Measurements from ENCODE around the gene MROH2A. TPM values are rescaled to one million over a fixed set of nuclear protein-coding genes. Genes with fewer than 3 reads are reported as not detected.
A peak's percentile ranks its signal among the peaks of the same experiment; 100 is the strongest.

Gene MROH2A
- total RNA-seq, 1 experiment from 2014 or later = not detected

GRCh38 chr2:233857511-233858141, 79.5 kb downstream of the MROH2A start:
- ATAC-seq = peak; percentile 14; the same call in 1 of the 2 replicates
- no peak overlapping the region for H3K4me3 Mint-ChIP-seq
- DNase-seq (ENCODE audit: low spot score) = peak; percentile 74
- peaks cover 12% of the 10 kb centered on the region for H3K9me3 Mint-ChIP-seq
- H3K27me3 Mint-ChIP-seq (ENCODE audit: low read depth) = no peaks in the 10 kb centered on the region
- ChIA-PET POLR2A (no interaction called here), CTCF (interaction anchor here (0.6 to 2.0 kb wide), 15 partner anchors 8 to 1056 kb away, joined by 3 to 13 read pairs (median 4); partner anchors contain the start of genes MSL3B and TRPM8)
- no peak overlapping the region for H3K27ac Mint-ChIP-seq
- H3K36me3 Mint-ChIP-seq = peaks cover 20% of the 10 kb centered on the region
- H3K4me1 Mint-ChIP-seq = peaks cover 36% of the 10 kb centered on the region
- TF ChIP-seq ZNF281 (CRISPR knock-in tag; IDR thresholded peaks at IDR 0.05) (no peak), ZNF317 (CRISPR knock-in tag; IDR thresholded peaks at IDR 0.05; ENCODE audit: borderline replicate concordance, low read depth) (no peak), JUN (CRISPR knock-in tag; IDR thresholded peaks at IDR 0.05) (no peak), TCF7 (CRISPR knock-in tag; IDR thresholded peaks at IDR 0.05; ENCODE audit: low read depth) (no peak), ZNF416 (CRISPR knock-in tag; IDR thresholded peaks at IDR 0.05) (no peak)
- TF ChIP-seq, protein P1, sequence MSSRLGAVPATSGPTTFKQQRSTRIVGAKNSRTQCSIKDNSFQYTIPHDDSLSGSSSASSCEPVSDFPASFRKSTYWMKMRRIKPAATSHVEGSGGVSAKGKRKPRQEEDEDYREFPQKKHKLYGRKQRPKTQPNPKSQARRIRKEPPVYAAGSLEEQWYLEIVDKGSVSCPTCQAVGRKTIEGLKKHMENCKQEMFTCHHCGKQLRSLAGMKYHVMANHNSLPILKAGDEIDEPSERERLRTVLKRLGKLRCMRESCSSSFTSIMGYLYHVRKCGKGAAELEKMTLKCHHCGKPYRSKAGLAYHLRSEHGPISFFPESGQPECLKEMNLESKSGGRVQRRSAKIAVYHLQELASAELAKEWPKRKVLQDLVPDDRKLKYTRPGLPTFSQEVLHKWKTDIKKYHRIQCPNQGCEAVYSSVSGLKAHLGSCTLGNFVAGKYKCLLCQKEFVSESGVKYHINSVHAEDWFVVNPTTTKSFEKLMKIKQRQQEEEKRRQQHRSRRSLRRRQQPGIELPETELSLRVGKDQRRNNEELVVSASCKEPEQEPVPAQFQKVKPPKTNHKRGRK (CRISPR knock-in tag; IDR thresholded peaks at IDR 0.05; ENCODE audit: borderline replicate concordance) = no peak
- TF ChIP-seq, protein P2, sequence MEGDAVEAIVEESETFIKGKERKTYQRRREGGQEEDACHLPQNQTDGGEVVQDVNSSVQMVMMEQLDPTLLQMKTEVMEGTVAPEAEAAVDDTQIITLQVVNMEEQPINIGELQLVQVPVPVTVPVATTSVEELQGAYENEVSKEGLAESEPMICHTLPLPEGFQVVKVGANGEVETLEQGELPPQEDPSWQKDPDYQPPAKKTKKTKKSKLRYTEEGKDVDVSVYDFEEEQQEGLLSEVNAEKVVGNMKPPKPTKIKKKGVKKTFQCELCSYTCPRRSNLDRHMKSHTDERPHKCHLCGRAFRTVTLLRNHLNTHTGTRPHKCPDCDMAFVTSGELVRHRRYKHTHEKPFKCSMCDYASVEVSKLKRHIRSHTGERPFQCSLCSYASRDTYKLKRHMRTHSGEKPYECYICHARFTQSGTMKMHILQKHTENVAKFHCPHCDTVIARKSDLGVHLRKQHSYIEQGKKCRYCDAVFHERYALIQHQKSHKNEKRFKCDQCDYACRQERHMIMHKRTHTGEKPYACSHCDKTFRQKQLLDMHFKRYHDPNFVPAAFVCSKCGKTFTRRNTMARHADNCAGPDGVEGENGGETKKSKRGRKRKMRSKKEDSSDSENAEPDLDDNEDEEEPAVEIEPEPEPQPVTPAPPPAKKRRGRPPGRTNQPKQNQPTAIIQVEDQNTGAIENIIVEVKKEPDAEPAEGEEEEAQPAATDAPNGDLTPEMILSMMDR (IDR thresholded peaks at IDR 0.05) = peak; percentile 77

- peaks cover 19% of the 10 kb centered on the region for H3K36me3 Mint-ChIP-seq
- DNase-seq (ENCODE audit: low spot score) = no peak
- peaks cover 32% of the 10 kb centered on the region for H3K4me1 Mint-ChIP-seq
- H3K27me3 Mint-ChIP-seq (ENCODE audit: low read depth) = no peaks in the 10 kb centered on the region
- H3K27ac Mint-ChIP-seq = no peak overlapping the region
- peaks cover 15% of the 10 kb centered on the region for H3K9me3 Mint-ChIP-seq
- ChIA-PET POLR2A (no interaction called here), CTCF (interaction anchor here (0.8 to 2.0 kb wide), 9 partner anchors 9 to 1055 kb away, joined by 3 to 13 read pairs (median 7); partner anchors contain the start of genes MSL3B and TRPM8)
- no peak for ATAC-seq
- H3K4me3 Mint-ChIP-seq = no peak overlapping the region
- TF ChIP-seq NFE2L1 (CRISPR knock-in tag; IDR thresholded peaks at IDR 0.05) (no peak), HMGXB4 (CRISPR knock-in tag; IDR thresholded peaks at IDR 0.05) (no peak), CBFB (CRISPR knock-in tag; IDR thresholded peaks at IDR 0.05; ENCODE audit: low read depth) (no peak), HMGA2 (CRISPR knock-in tag; IDR thresholded peaks at IDR 0.05) (no peak), ZNF232 (CRISPR knock-in tag; IDR thresholded peaks at IDR 0.05) (no peak), ETV6 (CRISPR knock-in tag; IDR thresholded peaks at IDR 0.05) (no peak), TEAD1 (CRISPR knock-in tag; IDR thresholded peaks at IDR 0.05) (no peak), NFATC4 (CRISPR knock-in tag; IDR thresholded peaks at IDR 0.05) (no peak), ZNF671 (CRISPR knock-in tag; IDR thresholded peaks at IDR 0.05) (no peak), ZNF416 (CRISPR knock-in tag; IDR thresholded peaks at IDR 0.05) (no peak), CREB1 (CRISPR knock-in tag; IDR thresholded peaks at IDR 0.05) (no peak), EMX1 (CRISPR knock-in tag; IDR thresholded peaks at IDR 0.05) (no peak)
- TF ChIP-seq, protein P3, sequence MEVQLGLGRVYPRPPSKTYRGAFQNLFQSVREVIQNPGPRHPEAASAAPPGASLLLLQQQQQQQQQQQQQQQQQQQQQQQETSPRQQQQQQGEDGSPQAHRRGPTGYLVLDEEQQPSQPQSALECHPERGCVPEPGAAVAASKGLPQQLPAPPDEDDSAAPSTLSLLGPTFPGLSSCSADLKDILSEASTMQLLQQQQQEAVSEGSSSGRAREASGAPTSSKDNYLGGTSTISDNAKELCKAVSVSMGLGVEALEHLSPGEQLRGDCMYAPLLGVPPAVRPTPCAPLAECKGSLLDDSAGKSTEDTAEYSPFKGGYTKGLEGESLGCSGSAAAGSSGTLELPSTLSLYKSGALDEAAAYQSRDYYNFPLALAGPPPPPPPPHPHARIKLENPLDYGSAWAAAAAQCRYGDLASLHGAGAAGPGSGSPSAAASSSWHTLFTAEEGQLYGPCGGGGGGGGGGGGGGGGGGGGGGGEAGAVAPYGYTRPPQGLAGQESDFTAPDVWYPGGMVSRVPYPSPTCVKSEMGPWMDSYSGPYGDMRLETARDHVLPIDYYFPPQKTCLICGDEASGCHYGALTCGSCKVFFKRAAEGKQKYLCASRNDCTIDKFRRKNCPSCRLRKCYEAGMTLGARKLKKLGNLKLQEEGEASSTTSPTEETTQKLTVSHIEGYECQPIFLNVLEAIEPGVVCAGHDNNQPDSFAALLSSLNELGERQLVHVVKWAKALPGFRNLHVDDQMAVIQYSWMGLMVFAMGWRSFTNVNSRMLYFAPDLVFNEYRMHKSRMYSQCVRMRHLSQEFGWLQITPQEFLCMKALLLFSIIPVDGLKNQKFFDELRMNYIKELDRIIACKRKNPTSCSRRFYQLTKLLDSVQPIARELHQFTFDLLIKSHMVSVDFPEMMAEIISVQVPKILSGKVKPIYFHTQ (CRISPR knock-in tag; IDR thresholded peaks at IDR 0.05) = no peak
- TF ChIP-seq, protein P4, sequence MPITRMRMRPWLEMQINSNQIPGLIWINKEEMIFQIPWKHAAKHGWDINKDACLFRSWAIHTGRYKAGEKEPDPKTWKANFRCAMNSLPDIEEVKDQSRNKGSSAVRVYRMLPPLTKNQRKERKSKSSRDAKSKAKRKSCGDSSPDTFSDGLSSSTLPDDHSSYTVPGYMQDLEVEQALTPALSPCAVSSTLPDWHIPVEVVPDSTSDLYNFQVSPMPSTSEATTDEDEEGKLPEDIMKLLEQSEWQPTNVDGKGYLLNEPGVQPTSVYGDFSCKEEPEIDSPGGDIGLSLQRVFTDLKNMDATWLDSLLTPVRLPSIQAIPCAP (CRISPR knock-in tag; IDR thresholded peaks at IDR 0.05) = no peak
Observed at GRCh38 chr2:233858331-233858730, 80.2 kb downstream of the MROH2A start.
